ENCODE results near the gene PPP2R2B.

The PPP2R2B gene

GRCh38 chr5:146726020-146726419 lies 152.5 kb downstream of the PPP2R2B start:
- H3K27me3 Mint-ChIP-seq (ENCODE audit: low read depth, poor library complexity): no peaks in the 10 kb centered on the region
- DNase-seq: no peak
- H3K4me3 Mint-ChIP-seq: no peak overlapping the region
- no peak for TF ChIP-seq CTCF (IDR thresholded peaks at IDR 0.05)
- no peak overlapping the region for H3K27ac Mint-ChIP-seq
- peaks cover 9% of the 10 kb centered on the region for H3K36me3 Mint-ChIP-seq (ENCODE audit: low read depth)
- H3K4me1 Mint-ChIP-seq: no peaks in the 10 kb centered on the region
- H3K9me3 Mint-ChIP-seq: peaks cover 31% of the 10 kb centered on the region

GRCh38 chr5:146725025-146725424 lies 153.5 kb downstream of the PPP2R2B start:
- TF ChIP-seq CTCF (IDR thresholded peaks at IDR 0.05): no peak
- H3K4me3 Mint-ChIP-seq: no peak overlapping the region

DNA sequence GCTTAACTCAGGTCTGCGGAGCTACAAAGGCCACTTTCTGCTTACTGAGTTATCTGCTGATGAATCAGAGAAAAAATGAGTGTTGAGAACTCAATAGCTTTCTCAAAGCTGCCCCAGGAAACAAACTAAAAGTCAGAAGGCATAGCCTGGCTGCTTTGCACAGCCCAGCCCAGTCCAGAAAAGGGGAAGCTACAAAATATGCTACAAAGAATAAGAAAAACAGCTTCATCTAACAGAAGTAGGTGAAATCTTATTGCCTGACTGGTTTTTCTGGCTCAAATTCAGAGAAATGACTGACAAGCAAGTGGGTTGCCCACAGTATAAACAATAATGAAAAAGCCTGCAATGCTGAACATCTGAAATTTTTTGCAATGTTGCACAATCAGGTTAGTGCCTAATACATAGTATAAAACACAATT lies 156.2 kb downstream of the PPP2R2B start:
- TF ChIP-seq CTCF (IDR thresholded peaks at IDR 0.05): no peak
- Mint-ChIP-seq H3K27me3 (ENCODE audit: low read depth, poor library complexity) (no peaks in the 10 kb centered on the region), H3K36me3 (ENCODE audit: low read depth) (no peaks in the 10 kb centered on the region), H3K4me3 (no peak overlapping the region), H3K9me3 (no peaks in the 10 kb centered on the region), H3K27ac (no peak overlapping the region), H3K4me1 (no peaks in the 10 kb centered on the region)
- no peak for DNase-seq

More at GRCh38 chr5:146725025-146725424, 153.5 kb downstream of the PPP2R2B start:
- H3K27ac Mint-ChIP-seq: no peak overlapping the region
- H3K27me3 Mint-ChIP-seq (ENCODE audit: low read depth, poor library complexity): no peaks in the 10 kb centered on the region
- peaks cover 23% of the 10 kb centered on the region for H3K9me3 Mint-ChIP-seq
- peaks cover 9% of the 10 kb centered on the region for H3K36me3 Mint-ChIP-seq (ENCODE audit: low read depth)
- DNase-seq: no peak
- H3K4me1 Mint-ChIP-seq: no peaks in the 10 kb centered on the region

DNA sequence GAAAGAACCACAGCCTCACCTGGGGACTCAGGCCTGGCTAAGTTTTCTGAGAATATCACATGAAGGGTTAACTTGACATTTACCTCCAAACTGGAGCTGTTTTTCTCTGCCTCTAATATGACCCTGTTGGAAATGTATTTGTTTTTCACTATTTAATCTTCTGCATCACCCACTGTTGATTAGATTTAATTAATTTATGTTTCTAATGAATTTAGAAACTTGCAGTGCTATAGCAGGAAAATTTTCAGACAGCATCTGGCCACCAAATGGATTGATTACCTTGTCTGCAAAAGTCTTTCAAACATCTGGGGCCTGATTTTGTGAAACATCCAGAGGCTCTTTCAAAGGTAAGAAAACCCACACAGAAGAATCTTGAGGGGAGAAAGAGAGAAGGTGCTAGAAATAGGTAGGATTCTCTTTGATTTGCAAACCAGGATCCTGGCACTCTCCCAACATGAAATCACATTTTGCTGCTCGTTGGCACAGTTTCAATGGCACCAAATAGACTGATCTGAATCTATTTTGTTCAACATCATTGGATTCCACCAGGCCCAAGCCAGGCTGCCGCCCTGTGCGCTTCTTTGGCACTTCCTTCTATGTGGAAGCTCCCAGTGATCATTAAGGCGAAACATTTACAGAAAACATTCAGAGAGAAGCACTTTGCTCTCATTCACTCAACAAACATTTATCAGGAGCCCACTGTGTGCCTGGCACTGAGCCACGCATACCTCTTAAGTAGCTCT lies 157.3 kb downstream of the PPP2R2B start:
- Mint-ChIP-seq H3K27me3 (ENCODE audit: low read depth, poor library complexity) (no peaks in the 10 kb centered on the region), H3K9me3 (no peaks in the 10 kb centered on the region), H3K4me3 (no peak overlapping the region), H3K27ac (no peak overlapping the region), H3K4me1 (no peaks in the 10 kb centered on the region), H3K36me3 (ENCODE audit: low read depth) (no peaks in the 10 kb centered on the region)
- no peak for TF ChIP-seq CTCF (IDR thresholded peaks at IDR 0.05)
- no peak for DNase-seq

DNA sequence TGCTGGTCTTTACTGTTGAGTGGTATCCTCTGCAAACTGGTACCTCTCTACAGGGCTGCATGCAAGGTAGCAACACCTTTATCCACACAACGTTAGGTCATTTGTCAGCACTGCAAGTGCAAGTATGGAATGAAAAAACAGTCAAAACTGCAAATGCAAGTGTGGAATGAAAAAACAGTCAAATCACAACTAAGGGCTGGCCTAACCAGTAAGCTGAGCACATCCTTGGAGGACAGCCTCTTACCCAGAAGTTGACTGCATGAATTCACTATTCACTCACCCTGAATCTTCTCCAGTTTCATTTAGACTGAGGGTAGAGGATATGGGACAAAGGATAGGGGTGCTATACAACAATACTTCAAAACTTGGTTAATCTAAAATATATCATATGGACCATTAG lies 158.4 kb downstream of the PPP2R2B start:
- DNase-seq: no peak
- no peaks in the 10 kb centered on the region for H3K9me3 Mint-ChIP-seq
- TF ChIP-seq CTCF (IDR thresholded peaks at IDR 0.05): no peak
- no peaks in the 10 kb centered on the region for H3K36me3 Mint-ChIP-seq (ENCODE audit: low read depth)
- H3K4me3 Mint-ChIP-seq: no peak overlapping the region
- no peaks in the 10 kb centered on the region for H3K4me1 Mint-ChIP-seq
- H3K27ac Mint-ChIP-seq: no peak overlapping the region
- no peaks in the 10 kb centered on the region for H3K27me3 Mint-ChIP-seq (ENCODE audit: low read depth, poor library complexity)

- DNase-seq: no peak
- no peaks in the 10 kb centered on the region for H3K36me3 Mint-ChIP-seq (ENCODE audit: low read depth)
- TF ChIP-seq CTCF (IDR thresholded peaks at IDR 0.05): no peak
- no peaks in the 10 kb centered on the region for H3K27me3 Mint-ChIP-seq (ENCODE audit: low read depth, poor library complexity)
- no peaks in the 10 kb centered on the region for H3K4me1 Mint-ChIP-seq
- H3K9me3 Mint-ChIP-seq: no peaks in the 10 kb centered on the region
- no peak overlapping the region for H3K27ac Mint-ChIP-seq
- H3K4me3 Mint-ChIP-seq: no peak overlapping the region
These were observed 159.4 kb downstream of the PPP2R2B start for GRCh38 chr5:146719179-146719578.

Measured in nephron progenitor cell (in vitro differentiated cells).